Lower lobe of right lung (tissue), 2 donors: Measurements from ENCODE around the gene CELA2A. TPM values are rescaled to one million over a fixed set of nuclear protein-coding genes. Genes with fewer than 3 reads are reported as not detected.
"Not testable (repeated sequence)": the region's sequence is repeated elsewhere in the genome, so short reads cannot be mapped to it uniquely, and the experiment has no call there.

Experiments used
- ATAC-seq, 2 donors: fragments of 200-7000 bp; cut with Tn5 transposase; one replicate each; pipeline ENCODE4 v1.9.1; 2020 to 2022; ENCODE audit warnings: mild to moderate bottlenecking in 2 of 2, moderate library complexity in 2 of 2
- DNase-seq: peaks from one replicate; pipeline ENCODE4 v3.0.0-alpha.2; 2020
- H3K27ac ChIP-seq: fragments of 200-600 bp; one replicate; pipeline ENCODE4 v1.8.0; 2022
- H3K27me3 ChIP-seq: fragments of 200-600 bp; one replicate; pipeline ENCODE4 v1.8.0; 2022; ENCODE audit warnings: low read depth
- H3K36me3 ChIP-seq: fragments of 200-600 bp; one replicate; pipeline ENCODE4 v1.8.0; 2022; ENCODE audit warnings: mild to moderate bottlenecking
- H3K4me1 ChIP-seq: fragments of 200-600 bp; one replicate; pipeline ENCODE4 v1.8.0; 2022
- H3K4me3 ChIP-seq: fragments of 200-600 bp; one replicate; pipeline ENCODE4 v1.8.0; 2022; ENCODE audit warnings: mild to moderate bottlenecking
- H3K9me3 ChIP-seq: fragments of 200-600 bp; one replicate; pipeline ENCODE4 v1.8.0; 2022
- CTCF ChIP-seq: fragments of 200-600 bp; IDR thresholded peaks from one replicate; pipeline ENCODE4 v1.8.0; 2022; ENCODE audit warnings: antibody characterized with exemption, mild to moderate bottlenecking
- intact Hi-C: fragments of 100-400 bp; cut with DNase I; formaldehyde crosslinking; loops from one replicate; pipeline ENCODE4 v1.11.0; 2022
- total RNA-seq: library from RNA; stranded (reverse); fragmentation: NEBNext Ultra II Directional; extraction: Animal tissue kit (Norgen Biotek cat#: 25700); gene quantifications from one replicate; pipeline ENCODE4 v1.2.1, GENCODE V29; 2021
- donor health status: DM: no; HTN: yes; CAD: no; lungs with severe emphysema.

CELA2A gene
- total RNA-seq, 1 donor from 2014 or later, result not detected

- Histone ChIP-seq H3K27ac (no peak overlapping the region), H3K9me3 (no peaks in the 10 kb centered on the region), H3K4me1 (no peaks in the 10 kb centered on the region), H3K36me3 (no peaks in the 10 kb centered on the region), H3K27me3 (no peaks in the 10 kb centered on the region), H3K4me3 (no peak overlapping the region)
- no peak for DNase-seq
- intact Hi-C loops, result no loop called here
- ATAC-seq, result no peak
- no peak for TF ChIP-seq CTCF
Measured at GRCh38 chr1:15476927-15477326, 20.4 kb downstream of the CELA2A start.

- no peak for TF ChIP-seq CTCF
- peak in 1 of 2 donors; percentile 43 for ATAC-seq
- Histone ChIP-seq H3K9me3 (no peaks in the 10 kb centered on the region), H3K36me3 (no peaks in the 10 kb centered on the region), H3K4me3 (no peak overlapping the region), H3K27ac (no peak overlapping the region), H3K4me1 (no peaks in the 10 kb centered on the region), H3K27me3 (no peaks in the 10 kb centered on the region)
- no peak for DNase-seq
- intact Hi-C loops, result no loop called here
Measured at GRCh38 chr1:15477646-15478212, 21.2 kb downstream of the CELA2A start.

GRCh38 chr1:15479654-15480347 lies 23.3 kb downstream of the CELA2A start:
- H3K4me3 ChIP-seq, result no peak overlapping the region
- H3K9me3 ChIP-seq, result no peaks in the 10 kb centered on the region
- intact Hi-C loops, result no loop called here
- ATAC-seq, result no peak
- H3K4me1 ChIP-seq, result no peaks in the 10 kb centered on the region
- no peaks in the 10 kb centered on the region for H3K27me3 ChIP-seq
- no peak for DNase-seq
- no peaks in the 10 kb centered on the region for H3K36me3 ChIP-seq
- H3K27ac ChIP-seq, result no peak overlapping the region
- TF ChIP-seq CTCF, result no peak

- H3K27ac ChIP-seq, H3K27me3 ChIP-seq, H3K4me3 ChIP-seq, H3K36me3 ChIP-seq, H3K9me3 ChIP-seq, DNase-seq, intact Hi-C loops, ATAC-seq, H3K4me1 ChIP-seq: not testable (repeated sequence)
Measured at GRCh38 chr1:15482455-15482854, 25.9 kb downstream of the CELA2A start.

GRCh38 chr1:15482983-15483543 lies 26.5 kb downstream of the CELA2A start:
- DNase-seq, intact Hi-C loops, H3K4me3 ChIP-seq, H3K27me3 ChIP-seq, H3K36me3 ChIP-seq, H3K27ac ChIP-seq, H3K9me3 ChIP-seq, H3K4me1 ChIP-seq, ATAC-seq: not testable (repeated sequence)

GRCh38 chr1:15483971-15484370 lies 27.4 kb downstream of the CELA2A start:
- Histone ChIP-seq H3K4me3 (no peak overlapping the region), H3K9me3 (no peaks in the 10 kb centered on the region), H3K27me3 (no peaks in the 10 kb centered on the region), H3K36me3 (no peaks in the 10 kb centered on the region), H3K27ac (no peak overlapping the region), H3K4me1 (no peaks in the 10 kb centered on the region)
- DNase-seq (no peak), ATAC-seq (no peak)
- TF ChIP-seq CTCF, result no peak
- intact Hi-C loops, result no loop called here

GRCh38 chr1:15484443-15484842 lies 27.9 kb downstream of the CELA2A start:
- H3K4me3 ChIP-seq, DNase-seq, H3K27ac ChIP-seq, ATAC-seq, H3K36me3 ChIP-seq, H3K4me1 ChIP-seq, H3K9me3 ChIP-seq, H3K27me3 ChIP-seq, intact Hi-C loops: not testable (repeated sequence)
